ENCODE measurements around the gene DSCAML1.

DSCAML1 gene

DNA sequence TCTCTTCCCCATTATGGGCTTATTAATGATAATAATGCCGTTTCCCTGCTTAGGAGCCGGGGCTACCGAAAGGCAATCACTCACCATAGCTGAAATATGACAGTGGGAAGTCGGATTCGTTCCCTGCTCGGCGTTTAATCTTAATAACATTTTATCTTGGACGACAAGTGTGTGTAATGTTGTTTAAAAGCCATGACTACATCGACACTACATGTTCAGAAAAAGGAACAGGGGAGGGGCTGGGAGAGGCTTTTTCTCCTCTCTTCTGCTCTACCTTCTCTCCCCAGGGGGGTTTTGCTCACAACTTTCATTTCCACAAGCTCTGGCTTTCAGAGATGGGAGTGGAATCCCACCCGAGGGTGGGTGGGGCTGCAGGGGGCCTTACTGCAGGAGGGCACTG, 105.5 kb downstream of the DSCAML1 start:
- DNase-seq (ENCODE audit: low spot score) = no peak

DNA sequence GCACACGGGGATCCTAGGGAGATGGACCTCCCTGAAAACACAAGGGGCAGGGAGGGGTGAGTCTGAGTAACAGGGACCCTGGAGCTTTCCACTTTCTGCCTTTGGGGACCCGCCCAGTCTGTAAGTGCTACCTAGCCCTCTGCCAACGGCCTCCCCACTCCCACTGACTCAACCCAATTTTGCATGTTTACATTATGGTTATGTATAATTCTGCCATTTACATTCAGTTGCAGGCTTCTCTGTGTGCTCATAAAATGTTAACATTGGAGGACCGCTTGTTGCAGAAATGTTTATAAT, 105.8 kb downstream of the DSCAML1 start:
- DNase-seq (ENCODE audit: low spot score) = no peak

DNA sequence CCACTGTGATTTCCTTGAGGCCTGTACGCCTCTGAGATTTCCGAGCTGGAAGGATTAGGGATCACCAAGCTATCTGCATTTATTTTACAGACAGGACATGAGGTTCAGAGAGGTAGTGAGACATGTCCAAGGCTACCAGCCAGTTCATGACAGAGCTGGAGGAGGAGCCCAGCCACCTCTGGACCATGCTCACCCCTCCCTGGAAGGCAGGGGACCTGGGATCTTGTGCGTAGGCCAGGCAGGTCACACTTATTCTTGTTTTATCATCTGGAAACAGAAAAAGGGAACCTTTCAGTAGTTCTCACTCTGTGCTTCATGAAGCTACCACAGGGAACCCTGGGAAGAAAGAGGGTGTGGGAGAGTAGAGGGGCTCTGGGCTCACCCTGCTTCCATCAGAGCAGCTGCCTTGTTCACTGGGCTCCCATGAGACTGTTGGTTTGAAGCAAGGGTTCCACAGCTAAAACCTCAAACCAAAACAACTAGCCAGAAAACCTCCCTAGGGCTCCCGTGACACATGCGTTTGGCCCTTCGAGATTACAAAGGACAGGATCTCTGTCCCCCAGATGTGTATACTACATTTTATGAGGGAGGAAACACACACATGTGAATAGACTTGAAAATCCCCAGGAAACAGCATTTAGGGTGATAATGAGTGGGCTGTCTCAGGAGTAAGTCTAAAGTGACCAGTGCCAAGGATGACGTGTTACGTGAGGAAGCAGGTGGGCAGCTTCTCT, 106.4 kb downstream of the DSCAML1 start:
- DNase-seq (ENCODE audit: low spot score) = no peak

DNA sequence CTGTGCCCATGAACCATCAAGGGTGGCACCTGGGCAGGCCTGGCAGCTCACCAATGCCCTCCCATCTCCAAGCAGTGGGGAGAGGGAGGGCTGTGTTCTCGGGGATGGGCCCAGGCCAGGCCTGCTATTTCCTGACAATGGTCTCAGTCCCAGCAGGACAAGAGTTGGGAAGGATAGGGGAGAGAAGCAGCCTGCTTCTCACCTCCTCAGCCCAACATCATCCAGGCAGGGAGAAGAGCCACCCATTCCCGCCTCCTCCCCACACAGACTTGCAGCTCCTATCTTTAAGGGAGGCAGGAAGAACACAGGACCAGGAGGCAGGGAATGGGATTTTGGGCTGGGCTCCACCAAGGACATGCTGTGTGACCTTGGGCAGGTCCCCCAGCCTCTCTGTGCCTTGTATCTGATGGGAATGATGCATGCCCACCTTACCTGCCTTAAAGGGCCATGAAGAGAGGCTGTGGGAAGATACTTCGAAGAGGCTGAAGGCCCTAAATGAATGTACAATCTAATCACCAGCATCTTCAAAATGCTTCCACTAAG, 108.7 kb downstream of the DSCAML1 start:
- DNase-seq (ENCODE audit: low spot score) = no peak

DNA sequence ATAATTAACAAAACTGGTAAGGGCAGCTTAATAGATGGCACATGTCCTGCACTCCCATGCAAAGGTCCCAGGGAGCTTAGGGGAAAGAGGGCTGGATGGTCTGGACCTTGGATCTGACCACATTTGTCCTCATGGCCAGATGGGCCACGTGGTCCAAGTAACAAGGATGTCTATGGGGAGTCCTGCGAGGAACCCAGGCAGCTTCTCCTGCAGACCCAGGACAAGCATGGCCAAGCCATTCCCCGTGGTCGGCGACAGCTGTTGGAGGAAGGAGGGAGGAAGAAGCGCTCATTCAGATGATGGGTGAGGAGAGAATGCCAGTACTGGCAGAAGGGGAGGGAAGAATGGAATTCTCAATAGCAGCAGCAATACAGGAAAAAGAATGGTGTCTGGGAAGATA, 109.2 kb downstream of the DSCAML1 start:
- DNase-seq (ENCODE audit: low spot score) = no peak

DNA sequence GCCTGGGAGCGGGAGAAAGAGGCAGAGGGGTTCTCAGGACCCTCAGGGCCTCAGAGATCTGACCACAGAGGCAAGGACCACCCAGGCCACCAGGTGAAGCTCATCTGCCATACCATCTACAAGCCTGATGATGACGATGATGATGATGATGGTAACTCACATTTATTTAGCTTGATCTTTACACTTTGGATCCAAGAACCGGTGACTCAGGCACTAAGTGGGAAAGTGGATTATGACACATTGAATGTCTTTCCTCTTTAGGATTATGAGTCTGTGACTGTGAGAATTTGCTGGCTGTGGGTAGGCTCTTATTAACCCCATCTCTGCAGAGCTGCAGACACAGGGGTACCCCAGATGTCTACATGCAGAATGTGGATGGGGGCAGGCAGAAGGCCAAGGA, 110.3 kb downstream of the DSCAML1 start:
- DNase-seq (ENCODE audit: low spot score) = no peak

DNA sequence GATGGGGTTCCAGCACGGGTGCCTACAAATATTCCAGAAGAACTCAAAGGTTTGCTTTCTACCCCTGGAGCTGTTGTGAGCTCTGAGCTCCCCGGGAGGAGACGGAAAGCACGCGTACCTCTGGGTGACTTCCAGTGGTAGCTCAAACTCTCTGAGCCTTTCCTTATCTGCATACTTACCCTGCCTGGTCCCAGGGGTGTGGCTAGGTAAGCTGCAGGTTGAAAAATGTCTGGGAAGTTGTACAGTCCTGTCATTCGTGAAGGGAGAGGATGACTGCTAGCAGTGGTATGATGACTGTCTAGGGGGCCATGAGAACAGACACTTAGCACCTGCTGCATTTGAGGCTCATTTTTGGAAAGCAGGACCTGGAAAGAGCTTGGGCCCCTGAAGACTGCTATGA, 111.5 kb downstream of the DSCAML1 start:
- no peak for DNase-seq (ENCODE audit: low spot score)

DNA sequence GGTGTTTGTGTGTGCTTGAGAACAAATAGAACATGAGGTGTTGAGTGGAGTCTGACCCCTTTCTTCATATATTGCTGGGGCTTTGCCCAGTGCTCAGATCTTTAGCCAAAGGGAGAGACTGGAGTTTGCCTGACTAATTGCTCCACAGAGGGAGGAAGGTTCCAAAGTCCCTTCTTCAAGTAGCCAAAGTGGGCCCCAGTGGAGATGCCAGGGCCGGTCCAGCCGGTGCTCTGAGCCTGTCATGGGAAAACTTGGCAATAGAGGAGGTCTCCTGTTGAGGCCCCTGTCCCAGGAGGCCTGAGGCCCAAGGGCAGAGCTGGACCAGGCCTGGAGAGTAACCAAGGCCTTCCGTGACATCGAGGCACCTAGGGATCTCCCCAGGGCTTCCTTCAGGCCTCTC, 112.3 kb downstream of the DSCAML1 start:
- DNase-seq (ENCODE audit: low spot score) = no peak

DNA sequence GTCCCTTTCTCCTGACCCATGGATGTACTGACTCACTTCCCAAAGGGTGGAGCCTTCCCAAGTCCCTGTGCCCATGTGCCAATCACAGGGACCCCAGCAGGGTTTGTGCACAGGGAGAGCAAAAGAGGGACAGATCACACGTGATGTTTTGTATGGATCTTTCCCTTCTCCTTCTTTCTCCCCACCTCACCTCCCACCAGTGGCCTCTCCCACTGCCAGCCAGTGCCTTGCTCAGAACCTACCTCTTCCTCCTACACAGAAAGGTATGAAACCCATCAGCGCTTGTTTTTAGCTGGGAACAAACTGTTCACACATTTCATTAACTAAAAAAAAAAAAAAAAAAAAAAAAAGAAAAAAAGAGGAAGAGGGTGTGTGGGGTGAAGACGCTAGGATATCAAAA, 112.9 kb downstream of the DSCAML1 start:
- no peak for DNase-seq (ENCODE audit: low spot score)

DNA sequence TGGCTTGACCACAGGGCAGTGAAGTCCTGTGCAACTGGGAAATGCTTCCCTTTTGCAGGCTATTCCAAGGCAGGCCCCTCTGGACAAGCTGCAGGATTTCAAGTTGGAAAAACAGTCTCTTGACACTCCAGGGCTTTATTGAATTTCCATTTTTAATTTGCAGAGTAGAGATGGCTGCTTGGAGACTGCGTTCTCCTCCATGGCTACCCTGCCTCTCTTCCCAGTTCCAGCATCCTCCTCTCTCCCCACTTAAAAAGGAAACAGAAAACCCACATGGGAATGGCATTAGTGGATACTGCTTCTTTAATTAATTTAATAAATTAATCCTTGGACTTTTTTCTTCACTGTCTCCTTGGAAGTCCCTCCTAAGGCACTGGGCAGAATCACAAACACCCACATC, 115.6 kb downstream of the DSCAML1 start:
- DNase-seq (ENCODE audit: low spot score) = no peak

DNA sequence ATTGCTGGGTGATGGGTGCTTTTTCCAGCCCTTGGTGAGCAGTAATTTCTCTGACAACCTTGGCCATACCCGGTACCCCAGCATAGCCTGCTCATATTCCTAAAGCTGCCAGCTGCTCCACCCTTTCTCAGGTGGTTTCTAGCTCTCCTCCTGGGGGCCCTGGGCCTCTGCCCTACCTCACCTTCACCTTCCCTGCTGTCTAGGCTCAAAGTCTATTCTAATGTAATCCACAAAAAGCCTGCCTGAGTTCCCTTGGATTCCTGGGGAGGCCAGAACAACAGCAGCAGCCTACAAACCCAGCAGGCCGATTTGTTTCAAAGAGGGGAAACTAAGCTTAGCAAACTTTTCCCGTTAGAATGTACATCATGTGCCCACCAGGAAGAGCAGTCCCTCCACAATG, 117.6 kb downstream of the DSCAML1 start:
- DNase-seq (ENCODE audit: low spot score) = no peak

DNA sequence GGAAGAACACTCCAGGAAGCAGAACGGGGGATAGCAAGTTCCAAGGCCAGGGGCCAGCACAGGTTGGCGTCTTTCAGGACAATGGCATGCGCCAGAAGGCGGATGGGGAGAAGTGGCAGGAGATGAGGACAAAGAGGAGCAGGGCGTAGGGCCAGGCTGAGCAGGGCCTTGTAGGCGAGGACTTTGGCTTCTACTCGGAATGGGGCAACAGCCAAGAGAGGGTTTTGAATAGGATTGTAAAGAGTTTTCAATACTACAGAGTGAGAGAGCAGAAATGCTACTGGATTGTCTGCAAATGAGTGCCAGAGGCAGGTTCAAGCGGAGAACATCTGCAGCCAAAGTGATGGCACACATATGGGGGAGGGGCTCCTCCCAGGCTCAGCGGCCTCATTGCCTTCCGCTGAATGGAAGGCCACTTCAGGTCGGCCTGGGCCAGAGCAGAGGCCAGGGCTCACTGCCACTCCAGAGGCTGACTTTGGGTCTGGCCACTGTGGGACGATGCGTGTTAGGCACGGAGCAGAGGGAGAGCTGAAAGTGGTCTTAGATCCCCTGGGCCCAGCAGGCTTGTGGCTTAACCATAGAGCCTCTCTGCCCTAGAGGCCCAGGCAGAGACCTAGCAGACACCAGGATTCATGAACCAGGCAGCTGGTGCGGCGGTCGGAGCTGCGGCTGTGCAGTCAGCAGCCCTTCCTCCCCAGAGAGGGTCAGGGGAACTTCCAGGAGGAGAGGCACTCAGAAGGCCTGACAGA, 118.2 kb downstream of the DSCAML1 start:
- DNase-seq (ENCODE audit: low spot score) = no peak

DNA sequence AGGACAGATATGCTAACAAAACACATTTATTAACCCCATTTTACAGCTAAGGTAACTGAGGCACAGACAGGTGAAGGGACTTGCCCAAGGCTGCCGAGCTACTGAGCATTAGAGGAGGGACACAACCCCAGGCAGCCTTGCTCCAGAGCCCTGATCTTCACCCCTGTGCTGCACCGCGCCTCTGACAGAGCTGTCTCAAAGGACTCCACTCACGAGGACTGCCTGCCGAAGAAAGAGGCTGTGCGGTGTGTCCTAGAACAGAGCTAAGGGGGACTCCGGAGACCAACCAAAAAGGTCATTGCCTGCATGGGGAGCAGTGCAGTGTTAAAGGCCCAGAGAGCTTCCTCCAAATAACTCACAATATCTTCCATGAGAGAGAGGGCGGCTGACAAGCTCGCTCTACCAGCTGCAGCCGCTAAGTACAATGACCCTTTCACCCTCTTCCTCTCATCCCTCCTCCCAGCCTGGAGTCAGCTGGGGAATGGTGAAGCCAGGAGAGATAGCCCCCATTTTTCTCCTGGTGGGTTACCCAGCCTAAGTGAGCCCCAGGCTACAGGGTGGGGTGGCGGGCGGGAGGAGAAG, 119.2 kb downstream of the DSCAML1 start:
- DNase-seq (ENCODE audit: low spot score) = no peak

DNA sequence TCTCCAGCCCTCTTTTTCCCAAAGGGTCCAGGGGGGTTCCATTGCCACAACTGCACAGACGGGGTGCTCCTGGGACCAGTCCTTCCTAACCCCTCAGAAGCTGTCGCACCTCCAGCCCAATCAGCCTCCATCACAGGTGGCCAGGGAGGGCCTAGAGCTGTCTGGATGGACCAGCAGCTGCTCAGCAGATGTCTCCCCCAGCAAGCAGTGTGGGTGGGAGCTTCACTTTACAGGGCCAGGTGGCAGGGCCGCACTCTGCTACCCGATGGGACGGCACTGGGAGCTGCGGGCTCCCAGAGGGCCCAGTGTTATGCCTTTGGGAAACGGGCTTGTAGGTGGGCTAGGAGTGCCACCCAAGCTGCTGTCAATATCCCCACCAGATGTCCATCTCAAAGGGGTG, 120.5 kb downstream of the DSCAML1 start:
- DNase-seq (ENCODE audit: low spot score) = peak; percentile 74

DNA sequence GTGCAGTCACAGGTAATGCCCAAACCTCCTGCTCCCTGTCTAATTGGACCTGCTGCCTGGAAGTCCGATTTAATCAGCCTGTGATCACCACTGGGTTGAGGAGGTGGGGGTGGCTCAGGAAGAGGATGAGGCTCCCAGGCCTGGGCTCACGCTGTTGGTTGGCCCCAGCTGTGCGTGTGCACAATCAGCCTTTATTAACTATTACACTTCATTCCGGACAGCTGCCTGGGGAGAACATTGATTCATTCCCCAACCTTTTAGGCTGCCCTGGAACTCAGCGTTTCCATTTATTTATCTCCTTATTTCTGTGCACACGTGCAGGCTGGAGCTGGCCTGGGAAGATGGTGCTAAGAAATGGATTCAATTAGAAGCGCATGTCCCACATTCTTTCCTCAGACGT, 123.4 kb downstream of the DSCAML1 start:
- DNase-seq (ENCODE audit: low spot score) = peak; percentile 18

DNA sequence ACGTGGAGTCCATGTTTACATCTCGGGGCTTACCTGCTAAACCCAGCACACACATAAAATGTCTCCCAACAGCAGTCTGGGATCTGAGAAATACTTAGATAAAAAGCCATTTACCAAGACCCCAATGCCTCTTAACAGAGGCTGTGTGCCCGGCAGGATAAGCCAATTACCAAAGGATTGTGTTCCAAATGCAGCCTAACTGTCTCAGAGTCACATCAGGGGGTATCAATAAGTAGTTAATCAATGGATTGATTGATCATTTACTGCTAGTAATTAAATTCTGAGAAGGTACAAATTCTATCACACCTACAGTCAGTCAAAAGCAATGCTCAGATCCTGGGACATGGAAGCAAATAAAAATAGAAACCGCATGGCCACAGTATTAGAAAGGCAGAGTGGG, 125.6 kb downstream of the DSCAML1 start:
- no peak for DNase-seq (ENCODE audit: low spot score)

DNA sequence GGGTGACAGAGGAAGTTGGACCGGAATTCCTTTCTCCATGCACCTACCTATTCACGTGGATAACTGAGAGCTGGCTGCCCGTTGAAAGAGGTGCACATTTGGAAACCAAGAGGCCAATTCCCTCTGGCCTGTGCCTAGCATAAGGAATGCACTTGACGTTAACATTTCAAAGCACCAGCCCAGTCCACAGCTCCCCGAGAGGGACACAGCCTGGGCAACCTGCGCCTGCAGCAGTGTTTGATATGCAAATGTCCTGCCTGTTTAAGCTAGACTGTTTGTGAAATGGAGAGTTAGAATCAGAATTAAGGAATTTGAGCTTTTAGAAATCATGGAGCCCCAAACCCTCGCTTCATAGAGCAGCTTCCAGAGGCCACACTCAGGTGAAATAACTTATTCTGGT, 126.1 kb downstream of the DSCAML1 start:
- DNase-seq (ENCODE audit: low spot score) = no peak

DNA sequence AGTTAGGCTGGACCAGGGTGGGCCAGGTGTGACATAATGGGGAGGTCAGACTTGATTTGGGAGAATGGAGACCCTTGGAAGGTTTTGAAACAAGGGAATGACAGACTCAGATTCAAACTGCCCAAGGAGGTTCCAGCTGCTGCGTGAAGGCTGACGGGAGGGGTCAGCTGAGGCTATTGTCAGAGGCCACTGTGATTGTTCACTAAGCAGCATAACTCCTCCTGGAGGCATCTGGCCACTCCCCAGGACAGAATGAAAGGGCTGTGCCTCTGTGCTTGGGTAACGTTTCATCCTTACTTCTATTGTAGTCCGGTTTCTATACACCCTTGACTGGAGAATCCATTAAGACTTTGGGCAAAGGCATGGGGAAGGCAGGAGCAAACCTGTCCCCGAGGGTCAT, 126.6 kb downstream of the DSCAML1 start:
- no peak for DNase-seq (ENCODE audit: low spot score)

DNA sequence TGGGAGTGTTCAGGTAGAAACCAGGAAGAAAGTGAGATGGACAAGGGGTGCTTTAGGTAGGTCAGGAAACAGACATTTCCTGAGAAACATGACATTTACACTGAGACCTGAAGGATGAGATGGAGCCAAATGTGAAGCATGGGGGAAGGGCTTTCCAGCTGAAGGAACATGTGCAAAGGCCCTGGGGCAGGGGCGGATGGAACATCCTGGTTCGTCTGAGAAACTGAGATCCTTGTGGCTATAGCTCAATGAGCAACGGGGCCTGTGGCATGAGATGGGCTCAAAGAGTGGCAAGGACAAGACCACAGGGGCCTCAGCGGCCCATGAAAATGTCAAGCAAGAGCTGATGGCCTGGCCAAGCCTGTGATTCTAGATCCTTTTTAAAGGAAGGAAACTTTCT, 127.4 kb downstream of the DSCAML1 start:
- DNase-seq (ENCODE audit: low spot score) = no peak

DNA sequence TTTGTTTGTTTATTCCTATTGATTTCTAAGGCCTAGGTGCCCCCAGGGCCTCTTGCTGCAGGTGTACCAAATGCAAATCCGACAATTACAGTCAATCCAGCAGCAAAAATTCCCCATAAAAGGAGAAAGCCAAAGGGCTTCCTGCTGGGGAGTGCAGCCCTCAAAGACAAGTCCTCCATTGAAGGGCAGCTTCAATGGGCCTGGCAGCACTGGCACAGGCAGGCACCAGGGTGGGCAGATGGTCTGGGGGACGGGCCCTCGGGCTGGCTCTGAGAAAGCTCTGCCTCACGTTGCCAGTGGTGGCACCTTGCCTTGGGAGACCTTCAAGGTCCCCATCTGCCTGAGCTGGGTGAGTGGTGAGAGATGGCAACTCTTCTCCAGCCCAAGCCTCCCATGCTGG, 128.0 kb downstream of the DSCAML1 start:
- no peak for DNase-seq (ENCODE audit: low spot score)

DNA sequence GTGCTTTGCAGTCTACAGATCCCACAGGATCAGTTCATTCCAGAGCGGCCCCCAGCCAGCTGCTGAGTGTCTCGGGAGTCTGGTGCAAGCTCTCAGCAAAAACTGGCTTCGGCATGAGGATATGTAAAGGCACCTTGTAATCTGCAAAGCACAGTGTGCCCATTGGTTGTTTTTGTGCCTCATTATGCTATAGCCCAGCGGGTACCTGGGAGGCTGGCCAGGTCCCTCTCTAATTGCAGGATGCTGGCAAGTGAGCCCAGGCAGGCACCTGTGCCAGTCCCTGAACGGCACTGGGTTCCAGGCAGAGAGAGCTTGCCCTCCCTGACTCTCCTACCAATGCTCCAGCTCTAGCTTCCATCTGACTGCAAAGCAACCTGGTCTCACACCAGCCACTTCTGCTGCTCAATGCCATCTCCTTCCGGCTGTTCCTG, 128.7 kb downstream of the DSCAML1 start:
- DNase-seq (ENCODE audit: low spot score) = peak; percentile 66

DNA sequence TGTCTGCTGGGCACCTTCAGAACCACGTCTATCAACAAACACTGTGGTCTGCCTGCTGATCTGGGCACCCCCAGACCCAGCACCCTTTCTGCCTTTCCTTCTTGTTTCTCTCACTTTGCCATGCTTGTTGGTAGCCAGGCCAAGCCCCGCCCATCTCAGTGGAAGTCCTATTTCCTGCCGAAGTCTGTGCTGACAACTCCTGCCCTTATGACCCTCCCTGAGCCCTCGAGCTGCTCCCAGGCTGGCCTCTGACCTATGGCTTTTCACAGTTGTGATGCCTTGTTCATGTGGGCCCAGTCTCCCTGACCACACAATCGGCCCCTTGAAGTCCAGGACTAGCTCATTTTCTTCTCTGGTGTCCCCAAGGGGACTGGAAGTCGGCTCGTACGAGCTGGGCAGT, 132.1 kb downstream of the DSCAML1 start:
- no peak for DNase-seq (ENCODE audit: low spot score)

DNA sequence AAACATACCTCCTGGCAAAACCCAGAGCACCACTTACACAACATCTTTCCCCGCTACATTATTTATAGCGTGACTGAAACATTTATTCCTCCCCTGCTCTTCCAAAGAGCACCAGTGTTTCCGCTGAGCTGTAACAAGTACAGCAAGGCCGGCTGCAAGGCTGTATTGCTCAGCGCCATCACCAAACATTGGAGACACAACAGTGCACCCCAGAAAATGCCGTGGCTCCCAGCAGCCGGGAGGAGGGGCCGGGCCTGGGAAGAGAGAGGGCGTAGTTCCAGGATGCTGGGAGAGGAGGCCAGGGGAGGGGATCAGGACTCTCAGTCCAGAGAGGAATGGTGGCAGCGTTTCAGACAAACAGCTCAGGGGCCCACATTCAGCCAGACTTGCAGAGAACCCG, 133.2 kb downstream of the DSCAML1 start:
- no peak for DNase-seq (ENCODE audit: low spot score)

Data from D341Med (cell line).